Measurements from ENCODE around the gene IL18RAP. TPM values are rescaled to one million over a fixed set of nuclear protein-coding genes. Genes with fewer than 3 reads are reported as not detected.

Gene IL18RAP
- total RNA-seq, 1 experiment from 2014 or later, result not detected

DNA sequence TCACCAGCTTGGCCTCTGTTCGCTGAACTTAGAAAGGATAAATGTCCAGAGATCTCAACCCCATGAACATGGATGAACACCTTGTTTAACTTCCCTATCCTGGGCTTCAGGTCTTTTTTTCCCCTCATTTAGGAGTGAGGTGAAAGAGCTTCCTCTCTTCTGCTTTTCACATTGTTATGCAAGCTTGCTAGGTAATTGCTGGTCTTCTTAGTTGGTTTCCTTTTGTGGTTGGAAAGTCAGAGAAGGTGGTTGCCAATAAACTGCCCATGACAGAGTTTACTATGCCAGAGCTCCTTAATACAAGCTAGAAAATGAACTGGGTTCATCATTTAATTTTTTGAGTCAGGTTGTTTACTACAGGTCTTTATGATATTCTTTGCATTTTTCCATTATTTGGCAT, 66.7 kb downstream of the IL18RAP start:
- H3K9me3 Mint-ChIP-seq, result peaks cover 13 to 17% of the 10 kb centered on the region in 2 experiments; a peak in 4 of 5 replicates

More for the DNA sequence above, 66.7 kb downstream of the IL18RAP start:
- peaks cover 3% of the 10 kb centered on the region; the same call in 1 of the 2 replicates for H3K27me3 Mint-ChIP-seq (ENCODE audit: low read depth)
- H3K27me3 ChIP-seq (ENCODE audit: insufficient read depth, low read length), result no peaks in the 10 kb centered on the region
- no peaks in the 10 kb centered on the region for H4K20me1 ChIP-seq (ENCODE audit: control insufficient read depth, insufficient read depth, insufficient read length)
- H3K23ac ChIP-seq (ENCODE audit: insufficient read length, low read depth, low read length), result no peak overlapping the region
- H3K79me1 ChIP-seq (ENCODE audit: insufficient read depth, low read depth, low read length, poor library complexity, severe bottlenecking), result no peaks in the 10 kb centered on the region
- no peak overlapping the region for H2BK15ac ChIP-seq (ENCODE audit: low read depth, low read length)
- H3K27ac ChIP-seq (ENCODE audit: insufficient read length, low read depth, low read length), result no peak overlapping the region
- no peak overlapping the region for H2BK12ac ChIP-seq (ENCODE audit: insufficient read length, low read depth, low read length)
- no peak overlapping the region for H4K5ac ChIP-seq (ENCODE audit: insufficient read length, low read depth, low read length)
- no peak overlapping the region for H3K14ac ChIP-seq (ENCODE audit: insufficient read depth, low read length)
- WGBS (ENCODE audit: extremely low coverage, insufficient read length, low lambda C conversion rate), result no CpG with 5 or more reads among the region's 1 CpG
- H3K79me2 ChIP-seq (ENCODE audit: insufficient read depth, low read length), result no peaks in the 10 kb centered on the region
- H3K4me2 ChIP-seq (ENCODE audit: insufficient read depth, insufficient read length, low read length), result no peak overlapping the region
- no peak overlapping the region for H2BK20ac ChIP-seq (ENCODE audit: low read depth, low read length, poor library complexity, severe bottlenecking)
- H2BK5ac ChIP-seq (ENCODE audit: insufficient read length, low read length), result no peak overlapping the region
- no peak overlapping the region for H4K91ac ChIP-seq (ENCODE audit: insufficient read length, low read depth, low read length)
- peaks cover 0 to 9% (median 6%) of the 10 kb centered on the region in 3 experiments; a peak in 4 of 7 replicates for H3K36me3 Mint-ChIP-seq (ENCODE audit: insufficient read depth in 1 of 3, low read depth in 3 of 3)
- H3K4me1 ChIP-seq (ENCODE audit: insufficient read depth, low read length), result peaks cover 8% of the 10 kb centered on the region; the same call in 1 of the 2 replicates
- no peak overlapping the region for H3K9ac ChIP-seq (ENCODE audit: extremely low read depth, insufficient read length, low read length)
- H2AFZ ChIP-seq (ENCODE audit: low read length), result no peak overlapping the region
- no peak overlapping the region for H3K4me3 Mint-ChIP-seq
- no peak overlapping the region for H3K18ac ChIP-seq (ENCODE audit: insufficient read length, low read depth, low read length)
- no peaks in the 10 kb centered on the region for H3K23me2 ChIP-seq (ENCODE audit: insufficient read length, low read depth, low read length, poor library complexity, severe bottlenecking)
- no peak overlapping the region for H4K8ac ChIP-seq (replicated peaks; ENCODE audit: insufficient read length, low read depth, low read length)
- H2AK5ac ChIP-seq (ENCODE audit: insufficient read length, low read length), result no peak overlapping the region
- peaks cover 16 to 25% of the 10 kb centered on the region in 2 experiments for H3K4me1 Mint-ChIP-seq
- no peak overlapping the region for H3K4ac ChIP-seq (ENCODE audit: low read depth, low read length)
- no peak for DNase-seq
- no peak overlapping the region for H3K56ac ChIP-seq (ENCODE audit: insufficient read length, low read depth, low read length)
- no peak overlapping the region for H3K27ac Mint-ChIP-seq
- H3K9me3 ChIP-seq (ENCODE audit: control insufficient read depth, low read depth, low read length), result no peaks in the 10 kb centered on the region
- H2BK120ac ChIP-seq (ENCODE audit: low read depth, low read length, poor library complexity, severe bottlenecking), result no peak overlapping the region
- TF ChIP-seq, protein P1, sequence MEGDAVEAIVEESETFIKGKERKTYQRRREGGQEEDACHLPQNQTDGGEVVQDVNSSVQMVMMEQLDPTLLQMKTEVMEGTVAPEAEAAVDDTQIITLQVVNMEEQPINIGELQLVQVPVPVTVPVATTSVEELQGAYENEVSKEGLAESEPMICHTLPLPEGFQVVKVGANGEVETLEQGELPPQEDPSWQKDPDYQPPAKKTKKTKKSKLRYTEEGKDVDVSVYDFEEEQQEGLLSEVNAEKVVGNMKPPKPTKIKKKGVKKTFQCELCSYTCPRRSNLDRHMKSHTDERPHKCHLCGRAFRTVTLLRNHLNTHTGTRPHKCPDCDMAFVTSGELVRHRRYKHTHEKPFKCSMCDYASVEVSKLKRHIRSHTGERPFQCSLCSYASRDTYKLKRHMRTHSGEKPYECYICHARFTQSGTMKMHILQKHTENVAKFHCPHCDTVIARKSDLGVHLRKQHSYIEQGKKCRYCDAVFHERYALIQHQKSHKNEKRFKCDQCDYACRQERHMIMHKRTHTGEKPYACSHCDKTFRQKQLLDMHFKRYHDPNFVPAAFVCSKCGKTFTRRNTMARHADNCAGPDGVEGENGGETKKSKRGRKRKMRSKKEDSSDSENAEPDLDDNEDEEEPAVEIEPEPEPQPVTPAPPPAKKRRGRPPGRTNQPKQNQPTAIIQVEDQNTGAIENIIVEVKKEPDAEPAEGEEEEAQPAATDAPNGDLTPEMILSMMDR (conservative IDR thresholded peaks at IDR 0.05), result no peak
- no peak overlapping the region for H3T11ph ChIP-seq (ENCODE audit: low read length)
